ENCODE measurements around the gene ACSF3. TPM values are rescaled to one million over a fixed set of nuclear protein-coding genes. Genes with fewer than 3 reads are reported as not detected.
A peak's percentile ranks its signal among the peaks of the same experiment; 100 is the strongest.

Gene ACSF3
- total RNA-seq, 2 experiments from 2014 or later: 112 to 143 TPM

DNA sequence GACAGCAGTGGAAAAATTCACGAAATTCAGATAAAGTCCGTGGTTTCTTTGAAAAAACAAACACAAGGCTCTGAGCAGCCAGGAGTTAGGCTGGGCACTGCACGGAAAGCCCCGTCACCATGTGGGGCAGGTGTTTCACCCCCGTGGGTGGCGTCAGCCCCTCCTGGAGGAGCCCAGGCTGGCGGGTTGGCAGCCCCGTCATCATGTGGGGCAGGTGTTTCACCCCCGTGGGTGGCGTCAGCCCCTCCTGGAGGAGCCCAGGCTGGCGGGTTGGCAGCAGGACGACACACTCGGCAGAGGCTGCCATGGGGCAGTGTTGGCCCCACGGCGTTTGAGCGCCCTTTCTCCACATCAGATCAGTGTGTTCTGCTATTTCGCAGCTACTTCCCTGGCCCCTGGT, 38.1 kb downstream of the ACSF3 start:
- intact Hi-C loops (cut with micrococcal nuclease; ENCODE audit: unreplicated experiment): no loop called here
- Histone ChIP-seq H4K20me1 (ENCODE audit: insufficient read depth, low read length) (no peaks in the 10 kb centered on the region), H3K36me3 (ENCODE audit: insufficient read depth, low read length) (peaks cover 98% of the 10 kb centered on the region), H3K4me1 (ENCODE audit: insufficient read depth, low read length, poor library complexity, severe bottlenecking) (no peaks in the 10 kb centered on the region), H3K9me3 (ENCODE audit: low read length) (peaks cover 18% of the 10 kb centered on the region; the same call in 1 of the 2 replicates), H3K9me2 (ENCODE audit: insufficient read depth, low read length) (no peaks in the 10 kb centered on the region), H3K27ac (ENCODE audit: low read depth, low read length, poor library complexity, severe bottlenecking) (no peak overlapping the region), H3K4me2 (ENCODE audit: low read length) (no peak overlapping the region), H2AFZ (ENCODE audit: low read length) (no peak overlapping the region), H3K4me3 (ENCODE audit: low read depth, low read length, poor library complexity, severe bottlenecking) (no peak overlapping the region), H3K79me2 (ENCODE audit: insufficient read depth, low read depth, low read length) (peaks cover 37% of the 10 kb centered on the region; the same call in 1 of the 2 replicates)
- no peak for DNase-seq (ENCODE audit: low spot score)
- no TSS peak for BruUV-seq (replicated peaks)
- ChIA-PET POLR2A (no interaction called here), CTCF (ENCODE audit: unreplicated experiment) (no interaction called here)
- TF ChIP-seq CTCF (conservative IDR thresholded peaks at IDR 0.05; ENCODE audit: low read length) (no peak), EZH2phosphoT487 (IDR thresholded peaks at IDR 0.05; ENCODE audit: borderline replicate concordance, low read depth, low read length) (no peak)

GRCh38 chr16:89132194-89133005, 38.7 kb downstream of the ACSF3 start:
- peaks cover 18% of the 10 kb centered on the region; the same call in 1 of the 2 replicates for H3K9me3 ChIP-seq (ENCODE audit: low read length)
- H3K4me3 ChIP-seq (ENCODE audit: low read depth, low read length, poor library complexity, severe bottlenecking): no peak overlapping the region
- H3K36me3 ChIP-seq (ENCODE audit: insufficient read depth, low read length): peaks cover 96% of the 10 kb centered on the region
- no peak overlapping the region for H3K27ac ChIP-seq (ENCODE audit: low read depth, low read length, poor library complexity, severe bottlenecking)
- POLR2A ChIA-PET: no interaction called here
- no peak for DNase-seq (ENCODE audit: low spot score)
- no peak overlapping the region for H3K4me2 ChIP-seq (ENCODE audit: low read length)
- no peak overlapping the region for H2AFZ ChIP-seq (ENCODE audit: low read length)
- CTCF ChIA-PET (ENCODE audit: unreplicated experiment): no interaction called here
- no peak for TF ChIP-seq EZH2phosphoT487 (IDR thresholded peaks at IDR 0.05; ENCODE audit: borderline replicate concordance, low read depth, low read length)
- TF ChIP-seq CTCF (conservative IDR thresholded peaks at IDR 0.05; ENCODE audit: low read length): 0 out of 2 replicates have a peak, but pooled peaks have one; percentile 49
- H3K9me2 ChIP-seq (ENCODE audit: insufficient read depth, low read length): no peaks in the 10 kb centered on the region
- no peaks in the 10 kb centered on the region for H4K20me1 ChIP-seq (ENCODE audit: insufficient read depth, low read length)
- no peaks in the 10 kb centered on the region for H3K4me1 ChIP-seq (ENCODE audit: insufficient read depth, low read length, poor library complexity, severe bottlenecking)
- no TSS peak for BruUV-seq (replicated peaks)
- H3K79me2 ChIP-seq (ENCODE audit: insufficient read depth, low read depth, low read length): peaks cover 31% of the 10 kb centered on the region; the same call in 1 of the 2 replicates
- intact Hi-C loops (cut with micrococcal nuclease; ENCODE audit: unreplicated experiment): no loop called here
